HFF-Myc (cell line): ENCODE measurements around the gene EPHA7.

Source experiments
- DNase-seq: peaks from one replicate; pipeline ENCODE4 v3.0.0-alpha.2; 2011; ENCODE audit warnings: low read depth; ENCODE audit errors: extremely low read depth
- H3K4me3 ChIP-seq: replicated peaks from 2 replicates; pipeline ENCODE4 v1.5.1; 2011; ENCODE audit warnings: low read depth, mild to moderate bottlenecking, control low read depth, low read length
- TF ChIP-seq, protein P1 (sequence below): IDR thresholded peaks from 2 replicates; pipeline ENCODE4 v1.5.1; 2012; ENCODE audit warnings: mild to moderate bottlenecking, low read depth, low read length, control low read depth; ENCODE audit errors: missing control alignments

EPHA7 gene

DNA sequence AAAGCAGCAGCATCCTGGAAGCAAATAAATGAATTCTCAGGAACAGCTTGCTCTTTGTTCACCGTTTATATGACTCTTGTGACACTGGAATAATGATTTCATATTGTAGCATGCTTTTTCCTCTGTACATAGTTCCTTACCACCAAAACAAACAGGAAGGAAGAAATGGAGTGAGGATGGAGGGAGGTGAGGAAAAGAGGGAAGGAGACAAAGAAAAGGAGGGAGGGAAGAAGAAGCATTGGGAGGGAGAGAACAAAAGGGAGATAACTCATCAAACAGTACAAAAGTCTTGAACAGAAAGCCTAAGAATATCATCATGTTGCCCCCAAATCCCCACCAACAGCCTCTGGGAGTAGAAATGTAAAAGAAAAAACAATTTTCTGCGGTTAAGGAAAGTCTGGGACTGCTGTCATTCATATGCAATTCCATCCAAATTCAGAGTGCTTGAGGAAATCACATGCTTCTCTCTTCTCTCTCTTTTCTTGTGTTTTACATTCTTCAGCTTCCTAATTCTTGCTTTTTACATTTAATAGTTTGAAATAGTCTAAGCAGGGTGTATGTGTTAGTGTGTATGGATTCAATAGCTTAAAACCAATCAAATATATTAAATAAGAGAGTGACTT lies 81.5 kb downstream of the EPHA7 start:
- no peak for DNase-seq
- TF ChIP-seq, protein P1, sequence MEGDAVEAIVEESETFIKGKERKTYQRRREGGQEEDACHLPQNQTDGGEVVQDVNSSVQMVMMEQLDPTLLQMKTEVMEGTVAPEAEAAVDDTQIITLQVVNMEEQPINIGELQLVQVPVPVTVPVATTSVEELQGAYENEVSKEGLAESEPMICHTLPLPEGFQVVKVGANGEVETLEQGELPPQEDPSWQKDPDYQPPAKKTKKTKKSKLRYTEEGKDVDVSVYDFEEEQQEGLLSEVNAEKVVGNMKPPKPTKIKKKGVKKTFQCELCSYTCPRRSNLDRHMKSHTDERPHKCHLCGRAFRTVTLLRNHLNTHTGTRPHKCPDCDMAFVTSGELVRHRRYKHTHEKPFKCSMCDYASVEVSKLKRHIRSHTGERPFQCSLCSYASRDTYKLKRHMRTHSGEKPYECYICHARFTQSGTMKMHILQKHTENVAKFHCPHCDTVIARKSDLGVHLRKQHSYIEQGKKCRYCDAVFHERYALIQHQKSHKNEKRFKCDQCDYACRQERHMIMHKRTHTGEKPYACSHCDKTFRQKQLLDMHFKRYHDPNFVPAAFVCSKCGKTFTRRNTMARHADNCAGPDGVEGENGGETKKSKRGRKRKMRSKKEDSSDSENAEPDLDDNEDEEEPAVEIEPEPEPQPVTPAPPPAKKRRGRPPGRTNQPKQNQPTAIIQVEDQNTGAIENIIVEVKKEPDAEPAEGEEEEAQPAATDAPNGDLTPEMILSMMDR, result no peak

DNA sequence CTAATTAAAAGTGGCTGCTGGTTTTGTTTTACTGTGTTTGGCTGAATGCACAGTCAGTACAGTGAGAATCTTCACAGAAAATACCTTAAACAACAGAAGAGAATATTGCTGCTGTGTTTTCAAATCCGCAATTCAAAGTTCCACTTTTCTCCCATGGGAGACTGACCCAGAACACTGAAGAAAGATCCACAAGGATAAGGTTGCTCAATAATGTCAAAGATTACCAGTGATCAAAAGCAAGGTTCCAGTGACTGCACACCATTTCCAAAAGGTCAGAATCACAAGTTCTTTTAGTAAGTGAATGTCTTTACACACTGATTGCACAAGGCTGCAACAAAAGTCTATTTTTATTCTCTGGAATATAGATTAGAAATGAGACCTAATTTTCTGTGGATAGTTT lies 82.3 kb downstream of the EPHA7 start:
- TF ChIP-seq, protein P1, result no peak
- no peak overlapping the region for H3K4me3 ChIP-seq
- DNase-seq, result no peak

More for the DNA sequence above, 81.5 kb downstream of the EPHA7 start:
- H3K4me3 ChIP-seq, result no peak overlapping the region

DNA sequence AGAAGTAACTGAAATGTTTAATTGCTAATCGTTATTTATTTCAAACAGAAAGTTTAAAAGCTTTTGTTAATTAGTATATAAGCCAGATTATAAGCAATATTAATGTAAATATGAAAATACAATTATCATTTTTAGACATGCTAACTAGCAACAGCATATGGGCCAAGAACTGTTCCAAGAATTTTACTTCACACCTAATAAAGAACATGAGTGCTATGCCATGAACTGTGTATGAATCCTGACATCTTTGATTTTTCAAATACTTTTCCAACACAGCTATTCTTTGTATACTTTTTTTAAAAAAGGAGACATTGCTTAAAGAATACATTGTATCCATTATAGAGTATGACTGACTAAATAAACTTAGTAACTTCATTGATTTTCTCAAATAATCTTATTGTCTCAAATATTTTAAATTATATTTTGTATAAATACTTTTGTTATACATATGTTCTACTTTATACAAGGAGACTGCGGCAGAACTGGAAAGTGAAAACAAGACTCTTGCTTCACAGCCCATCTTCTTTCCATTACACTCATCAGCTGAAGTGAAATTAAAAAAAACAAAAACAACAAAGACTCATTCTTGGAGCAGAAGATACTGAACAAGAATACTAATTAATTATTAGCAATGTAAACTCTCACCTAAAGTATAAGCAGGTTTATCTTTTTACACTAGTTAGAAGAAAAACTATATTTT lies 89.9 kb downstream of the EPHA7 start:
- no peak for DNase-seq
- H3K4me3 ChIP-seq, result no peak overlapping the region
- TF ChIP-seq, protein P1, result no peak

DNA sequence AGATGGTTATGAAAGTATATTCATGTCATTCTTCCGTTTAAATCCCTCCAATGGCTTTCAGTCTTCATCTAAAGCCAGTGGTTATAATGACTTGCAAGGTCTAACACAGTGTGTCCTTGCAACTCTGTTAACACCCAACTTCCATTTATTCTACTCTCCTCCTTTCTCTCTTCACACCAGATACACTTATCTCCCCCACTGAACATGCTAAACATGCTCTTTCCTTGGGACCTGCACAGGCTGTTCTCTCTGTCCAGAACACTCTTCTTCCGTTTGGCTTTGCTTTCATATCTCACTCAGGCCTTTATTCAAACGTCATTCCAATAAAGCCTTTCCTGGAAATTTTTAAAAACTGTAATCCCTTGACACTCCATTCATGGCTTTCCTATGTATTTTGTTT lies 91.5 kb downstream of the EPHA7 start:
- H3K4me3 ChIP-seq, result no peak overlapping the region
- TF ChIP-seq, protein P1, result no peak

DNA sequence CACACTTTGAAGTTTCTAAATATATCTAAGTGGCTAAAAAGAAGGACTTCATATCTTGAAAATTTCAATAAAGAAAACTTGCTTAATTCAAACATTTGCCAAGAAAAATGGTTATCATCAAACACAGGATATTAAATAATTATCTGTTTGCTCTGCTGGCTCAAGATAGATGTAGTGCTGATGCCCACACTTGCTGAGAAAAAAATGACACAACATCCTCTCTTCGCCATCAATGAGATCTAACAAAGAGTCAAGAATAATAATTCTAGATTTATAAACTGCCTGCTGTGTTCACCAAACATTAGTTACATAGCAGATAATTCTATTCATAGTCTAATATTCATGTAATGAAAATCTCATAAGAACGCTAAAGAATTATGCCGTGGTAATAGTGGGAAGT lies 93.6 kb downstream of the EPHA7 start:
- TF ChIP-seq, protein P1, result no peak
- no peak for DNase-seq
- H3K4me3 ChIP-seq, result no peak overlapping the region

More for the DNA sequence above, 91.5 kb downstream of the EPHA7 start:
- no peak for DNase-seq

DNA sequence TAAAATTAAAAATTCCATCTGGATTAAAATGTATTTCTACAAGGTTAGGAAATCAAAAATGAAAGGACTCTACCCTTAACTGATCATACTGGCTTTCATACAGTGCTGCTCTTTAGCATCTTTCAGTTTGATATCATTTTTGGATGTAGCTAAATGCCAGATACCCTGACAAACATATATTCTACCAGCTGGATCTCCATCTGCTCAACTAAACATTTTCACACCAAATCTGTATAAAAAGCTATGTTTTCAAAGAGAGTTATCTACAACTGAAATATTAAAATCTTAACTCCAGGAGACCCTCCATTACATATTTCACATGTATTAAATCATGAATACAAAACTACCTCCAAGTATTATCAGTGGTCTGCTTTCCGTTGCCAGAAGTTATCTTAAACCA lies 95.7 kb downstream of the EPHA7 start:
- no peak for DNase-seq
- TF ChIP-seq, protein P1, result no peak
- no peak overlapping the region for H3K4me3 ChIP-seq
